Endothelial cell of umbilical vein (primary cell): ENCODE results near the gene NAP1L1. TPM values are rescaled to one million over a fixed set of nuclear protein-coding genes. Genes with fewer than 3 reads are reported as not detected.

Experiments used
- BruUV-seq: library from RNA; stranded (reverse); fragments of 400-500 nt; replicated peaks from 2 replicates; lab custom pipeline; 2021; lab: Mats Ljungman, UMichigan
- CTCF ChIA-PET: fragments of 300-600, 350-600 bp; sonication (Branson Sonifier 250); formaldehyde crosslinking; loops from one replicate; lab custom pipeline; 2021; ENCODE audit warnings: antibody characterized with exemption, inconsistent platforms; lab: Charles Lee
- POLR2A ChIA-PET: fragments of 300-600, 350-600 bp; sonication (Branson Sonifier 250); formaldehyde crosslinking; loops from one replicate; lab custom pipeline; 2021; ENCODE audit warnings: antibody characterized with exemption, inconsistent platforms; lab: Charles Lee
- DNase-seq: peaks from one replicate; pipeline ENCODE4 v3.0.0-alpha.2; 2011; ENCODE audit warnings: low read depth, low spot score
- FAIRE-seq: peaks from 2 replicates; lab custom pipeline; 2011; peaks lifted over from hg19 to GRCh38; lab: Jason Lieb, UNC
- H2AFZ ChIP-seq: 2 replicates; pipeline ENCODE4 v1.6.0; 2012; ENCODE audit warnings: low read depth, low read length, control low read depth, inconsistent platforms
- H3K27ac ChIP-seq: 2 replicates; pipeline ENCODE4 v1.5.1; 2011; ENCODE audit warnings: low read depth, mild to moderate bottlenecking, control low read depth, low read length, moderate library complexity; ENCODE audit not compliant: insufficient read depth
- H3K27me3 ChIP-seq, 2 experiments: 2 replicates each; pipeline versions ENCODE4 v1.6.0 to v1.6.1; 2011; ENCODE audit warnings: low read length in 2 of 2, mixed read lengths in 1 of 2; ENCODE audit not compliant: control insufficient read depth in 2 of 2, insufficient read depth in 2 of 2
- H3K36me3 ChIP-seq, 2 experiments: 2 replicates in 1 of 2; 3 replicates in 1 of 2; pipeline ENCODE4 v1.5.1; 2011; ENCODE audit warnings: low read length in 2 of 2, mild to moderate bottlenecking in 1 of 2, moderate library complexity in 1 of 2; ENCODE audit not compliant: control insufficient read depth in 2 of 2, insufficient read depth in 2 of 2; ENCODE audit errors: extremely low read depth in 1 of 2
- H3K4me1 ChIP-seq: 3 replicates; pipeline ENCODE4 v1.5.1; 2011; ENCODE audit warnings: mild to moderate bottlenecking, low read length; ENCODE audit not compliant: control insufficient read depth, insufficient read depth; ENCODE audit errors: extremely low read depth
- H3K4me2 ChIP-seq: 2 replicates; pipeline ENCODE4 v1.6.1; 2011; ENCODE audit warnings: low read length, control low read depth, mixed read lengths; ENCODE audit not compliant: insufficient read depth
- H3K4me3 ChIP-seq, 3 experiments: fragments of 200-600 bp in 1 of 3; sonication (generic), shearing (Covaris generic) in 1 of 3; replicated peaks in 1 of 3; 2 replicates each; pipeline ENCODE4 v1.5.1; 2011 to 2016; ENCODE audit warnings: control low read depth in 3 of 3, low read length in 3 of 3, mild to moderate bottlenecking in 2 of 3, inconsistent platforms in 1 of 3, low read depth in 1 of 3, moderate library complexity in 1 of 3; ENCODE audit not compliant: insufficient read depth in 1 of 3
- H3K79me2 ChIP-seq: 2 replicates; pipeline ENCODE4 v1.6.0; 2012; ENCODE audit warnings: low read length, inconsistent platforms; ENCODE audit not compliant: control insufficient read depth, insufficient read depth
- H3K9ac ChIP-seq: replicated peaks from 2 replicates; pipeline ENCODE3; 2011; ENCODE audit warnings: low read length, control low read depth; ENCODE audit not compliant: insufficient read depth; ENCODE audit errors: extremely low read depth
- H3K9me1 ChIP-seq: replicated peaks from 3 replicates; pipeline ENCODE4 v1.6.0; 2011; ENCODE audit warnings: mild to moderate bottlenecking, low read length; ENCODE audit not compliant: control insufficient read depth, insufficient read depth; ENCODE audit errors: extremely low read depth
- H3K9me3 ChIP-seq: replicated peaks from 2 replicates; pipeline ENCODE4 v1.5.1; 2012; ENCODE audit warnings: low read length, inconsistent platforms; ENCODE audit not compliant: control insufficient read depth, insufficient read depth
- H4K20me1 ChIP-seq: replicated peaks from 2 replicates; pipeline ENCODE3; 2011; ENCODE audit warnings: mild to moderate bottlenecking, low read length; ENCODE audit not compliant: control insufficient read depth, insufficient read depth; ENCODE audit errors: extremely low read depth
- CTCF ChIP-seq, 2 donors: IDR thresholded peaks; 1 replicate in 1 of 2; 2 replicates in 1 of 2; pipeline ENCODE4 v1.5.1; 2011; ENCODE audit warnings: low read length in 2 of 2, mild to moderate bottlenecking in 2 of 2, moderate library complexity in 2 of 2, control low read depth in 1 of 2, inconsistent platforms in 1 of 2, low read depth in 1 of 2; ENCODE audit not compliant: insufficient read depth in 1 of 2; ENCODE audit errors: extremely low read depth in 1 of 2
- EZH2 ChIP-seq: IDR thresholded peaks from 2 replicates; pipeline ENCODE4 v1.6.1; 2012; ENCODE audit warnings: borderline replicate concordance, low read depth, mild to moderate bottlenecking, moderate library complexity, low read length, inconsistent platforms; ENCODE audit not compliant: severe bottlenecking
- FOS ChIP-seq: IDR thresholded peaks from 2 replicates; pipeline ENCODE4 v1.6.1; 2011; ENCODE audit warnings: mild to moderate bottlenecking, low read length, moderate library complexity, borderline replicate concordance; ENCODE audit not compliant: insufficient read depth
- GATA2 ChIP-seq: IDR thresholded peaks from 2 replicates; pipeline ENCODE4 v1.7.0; 2011; ENCODE audit warnings: low read depth, mild to moderate bottlenecking, moderate library complexity, mixed read lengths, low read length; ENCODE audit not compliant: insufficient read length, insufficient read depth
- JUN ChIP-seq: IDR thresholded peaks from 2 replicates; pipeline ENCODE4 v1.6.1; 2011; ENCODE audit warnings: borderline replicate concordance, low read depth; ENCODE audit not compliant: insufficient read length, insufficient read depth
- MYC ChIP-seq: IDR thresholded peaks from one replicate; pipeline ENCODE4 v1.6.1; 2011; ENCODE audit warnings: mild to moderate bottlenecking, low read depth, low read length
- POLR2A ChIP-seq: IDR thresholded peaks from 2 replicates; pipeline ENCODE4 v1.6.1; 2012; ENCODE audit warnings: low read depth, mild to moderate bottlenecking, control low read depth, low read length
- POLR2AphosphoS5 ChIP-seq: IDR thresholded peaks from 2 replicates; pipeline ENCODE4 v1.6.1; 2012; ENCODE audit warnings: low read depth, mild to moderate bottlenecking, control low read depth, low read length, moderate library complexity; ENCODE audit not compliant: insufficient read depth
- dilution Hi-C: fragments of 300-500 bp; cut with MboI; formaldehyde crosslinking; loops from one replicate; pipeline ENCODE4 v1.15.0; 2019; ENCODE audit warnings: low sequenced_read_pairs; ENCODE audit not compliant: extremely low pct_ligation_motif_present
- intact Hi-C: fragments of 100-400 bp; cut with micrococcal nuclease; formaldehyde crosslinking; loops from one replicate; pipeline ENCODE4 v1.10.0; 2022
- polyA plus RNA-seq, 4 experiments: library from polyadenylated mRNA; depleted of rRNA in 3 of 4; stranded (reverse) in 3 of 4; unstranded in 1 of 4; fragments of >200 nt; gene quantifications; 2 replicates each; pipeline versions ENCODE4 v1.2.1 to v1.2.3, GENCODE V29; 2011 to 2012; ENCODE audit warnings: missing spikeins in 1 of 4
- total RNA-seq: library from RNA; stranded (reverse); gene quantifications from 2 replicates; pipeline ENCODE4 v1.2.3, GENCODE V29; 2021
- TF ChIP-seq, protein P1 (sequence below): IDR thresholded peaks from 2 replicates; pipeline ENCODE4 v1.6.1; 2011; ENCODE audit not compliant: insufficient read depth, insufficient read length

Gene NAP1L1
- total and polyA plus RNA-seq, 2 donors (not counting 3 experiments of a cell fraction or from before 2014, with no cell fraction given), result 127 to 649 TPM

GRCh38 chr12:76064904-76065303, 19.6 kb downstream of the NAP1L1 start:
- no peak overlapping the region for H3K9ac ChIP-seq
- no peaks in the 10 kb centered on the region for H3K9me1 ChIP-seq
- peaks cover 11% of the 10 kb centered on the region for H4K20me1 ChIP-seq
- CTCF ChIA-PET, result no interaction called here
- H3K27ac ChIP-seq, result no peak overlapping the region
- no TSS peak for BruUV-seq
- no peak overlapping the region for H3K4me2 ChIP-seq
- POLR2A ChIA-PET, result no interaction called here
- H3K27me3 ChIP-seq, result no peaks in the 10 kb centered on the region
- dilution Hi-C loops, result no loop called here
- H2AFZ ChIP-seq, result no peak overlapping the region
- peaks cover 95% of the 10 kb centered on the region for H3K79me2 ChIP-seq
- FAIRE-seq (no peak), DNase-seq (no peak)
- H3K36me3 ChIP-seq, result peaks cover 2 to 33% of the 10 kb centered on the region in 2 experiments
- no peak overlapping the region for H3K4me3 ChIP-seq
- no peaks in the 10 kb centered on the region for H3K9me3 ChIP-seq
- TF ChIP-seq MYC (no peak), POLR2A (no peak), GATA2 (no peak), EZH2 (no peak), JUN (no peak), CTCF (IDR thresholded peaks at IDR 0.05; ENCODE audit: extremely low read depth in 1 of 2, insufficient read depth in 1 of 2, low read depth in 1 of 2, low read length in 2 of 2) (no peak), POLR2AphosphoS5 (no peak), FOS (no peak)
- TF ChIP-seq, protein P1, sequence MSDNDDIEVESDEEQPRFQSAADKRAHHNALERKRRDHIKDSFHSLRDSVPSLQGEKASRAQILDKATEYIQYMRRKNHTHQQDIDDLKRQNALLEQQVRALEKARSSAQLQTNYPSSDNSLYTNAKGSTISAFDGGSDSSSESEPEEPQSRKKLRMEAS, result no peak
- intact Hi-C loops, result no loop called here
- H3K4me1 ChIP-seq, result peaks cover 6% of the 10 kb centered on the region
